H1 (cell line): ENCODE data around the gene FKBP2. TPM values are rescaled to one million over a fixed set of nuclear protein-coding genes. Genes with fewer than 3 reads are reported as not detected.

Source experiments
- CTCF ChIA-PET: fragments of 300-600 bp; sonication (Branson Sonifier 250); formaldehyde crosslinking; loops from one replicate; lab custom pipeline; 2021; ENCODE audit not compliant: partially characterized antibody; lab: Charles Lee
- POLR2A ChIA-PET: fragments of 300-600 bp; sonication (Branson Sonifier 250); formaldehyde crosslinking; loops from one replicate; lab custom pipeline; 2021; ENCODE audit warnings: inconsistent platforms; ENCODE audit not compliant: partially characterized antibody; lab: Charles Lee
- DNase-seq, 2 experiments: peaks; one replicate each; pipeline versions ENCODE4 v3.0.0 to v3.0.0-alpha.2; 2010 to 2022; ENCODE audit warnings: low spot score in 2 of 2, low read depth in 1 of 2, mixed read lengths in 1 of 2
- FAIRE-seq: peaks from 2 replicates; lab custom pipeline; 2011; peaks lifted over from hg19 to GRCh38; lab: Jason Lieb, UNC
- H2AFZ ChIP-seq: 2 replicates; pipeline ENCODE4 v1.8.1; 2012; ENCODE audit warnings: low read length, inconsistent platforms
- H2AK5ac ChIP-seq: 2 replicates; pipeline ENCODE4 v1.6.1; 2013; ENCODE audit warnings: low read depth, low read length
- H2BK120ac ChIP-seq: replicated peaks from 2 replicates; pipeline ENCODE3; 2013; ENCODE audit warnings: low read depth, low read length, inconsistent platforms
- H2BK12ac ChIP-seq: 2 replicates; pipeline ENCODE4 v1.6.1; 2013; ENCODE audit warnings: low read depth, low read length
- H2BK15ac ChIP-seq: 2 replicates; pipeline ENCODE4 v1.6.1; 2013; ENCODE audit warnings: low read length
- H2BK20ac ChIP-seq: 2 replicates; pipeline ENCODE4 v1.6.1; 2013; ENCODE audit warnings: low read length
- H2BK5ac ChIP-seq: 2 replicates; pipeline ENCODE4 v1.6.1; 2013; ENCODE audit warnings: low read depth, low read length
- H3K14ac ChIP-seq: 2 replicates; pipeline ENCODE4 v1.6.1; 2013; ENCODE audit warnings: inconsistent platforms; ENCODE audit not compliant: insufficient read length
- H3K18ac ChIP-seq: 2 replicates; pipeline ENCODE4 v1.6.1; 2013; ENCODE audit warnings: low read length; ENCODE audit errors: extremely low read depth
- H3K23ac ChIP-seq: 2 replicates; pipeline ENCODE4 v1.6.1; 2013; ENCODE audit warnings: inconsistent platforms; ENCODE audit not compliant: insufficient read length
- H3K23me2 ChIP-seq: 2 replicates; pipeline ENCODE4 v1.6.1; 2013; ENCODE audit warnings: low read depth, low read length
- H3K27ac ChIP-seq: 2 replicates; pipeline ENCODE4 v1.6.1; 2011; ENCODE audit warnings: low read depth, low read length, inconsistent platforms
- H3K27me3 ChIP-seq, 4 experiments: replicated peaks in 1 of 4; 1 replicate in 1 of 4; 2 replicates in 3 of 4; pipeline versions ENCODE4 v1.6.1 to v1.8.1; 2011 to 2013; ENCODE audit warnings: low read length in 3 of 4, mild to moderate bottlenecking in 3 of 4, inconsistent platforms in 2 of 4, mixed read lengths in 2 of 4, moderate library complexity in 1 of 4; ENCODE audit not compliant: control insufficient read depth in 3 of 4, insufficient read depth in 3 of 4; ENCODE audit errors: extremely low read depth in 1 of 4
- H3K36me3 ChIP-seq, 4 experiments: 2 replicates each; pipeline versions ENCODE4 v1.6.1 to v1.8.1; 2011 to 2013; ENCODE audit warnings: mild to moderate bottlenecking in 4 of 4, low read length in 3 of 4, moderate library complexity in 2 of 4, control low read depth in 1 of 4, inconsistent platforms in 1 of 4; ENCODE audit not compliant: insufficient read depth in 4 of 4, control insufficient read depth in 2 of 4
- H3K4ac ChIP-seq: replicated peaks from 2 replicates; pipeline ENCODE3; 2013; ENCODE audit warnings: low read length, low read depth, mixed read lengths, inconsistent platforms; ENCODE audit not compliant: insufficient read length
- H3K4me1 ChIP-seq, 4 experiments: replicated peaks in 1 of 4; 1 replicate in 1 of 4; 2 replicates in 3 of 4; pipeline versions ENCODE4 v1.6.1 to v1.8.1; 2011 to 2013; ENCODE audit warnings: low read length in 3 of 4, inconsistent platforms in 2 of 4, mixed read lengths in 1 of 4; ENCODE audit not compliant: insufficient read depth in 4 of 4, control insufficient read depth in 3 of 4
- H3K4me2 ChIP-seq, 2 experiments: 2 replicates each; pipeline versions ENCODE4 v1.6.1 to v1.8.1; 2011 to 2013; ENCODE audit warnings: low read depth in 2 of 2, low read length in 2 of 2, control low read depth in 1 of 2, inconsistent platforms in 1 of 2, mild to moderate bottlenecking in 1 of 2; ENCODE audit not compliant: insufficient read depth in 1 of 2
- H3K4me3 ChIP-seq, 4 experiments: fragments of 200-600, 300-600 bp in 1 of 4; sonication (generic), shearing (Covaris generic), sonication (Bioruptor Twin) in 1 of 4; 2 replicates each; pipeline versions ENCODE4 v1.5.1 to v1.8.1; 2011 to 2016; ENCODE audit warnings: low read length in 4 of 4, low read depth in 3 of 4, control low read depth in 2 of 4, inconsistent platforms in 2 of 4, mild to moderate bottlenecking in 2 of 4, mixed read lengths in 1 of 4, moderate library complexity in 1 of 4; ENCODE audit not compliant: insufficient read depth in 2 of 4; ENCODE audit errors: extremely low read depth in 1 of 4
- H3K56ac ChIP-seq: replicated peaks from 2 replicates; pipeline ENCODE3; 2013; ENCODE audit warnings: low read depth, mild to moderate bottlenecking, mixed read lengths, low read length, inconsistent platforms; ENCODE audit not compliant: insufficient read length
- H3K79me1 ChIP-seq: 2 replicates; pipeline ENCODE4 v1.6.1; 2013; ENCODE audit warnings: low read depth, low read length, control low read depth
- H3K79me2 ChIP-seq, 2 experiments: 2 replicates each; pipeline versions ENCODE4 v1.6.1 to v1.8.1; 2012 to 2013; ENCODE audit warnings: low read length in 2 of 2, mild to moderate bottlenecking in 2 of 2, inconsistent platforms in 1 of 2; ENCODE audit not compliant: insufficient read depth in 2 of 2, control insufficient read depth in 1 of 2
- H3K9ac ChIP-seq, 4 experiments: replicated peaks in 1 of 4; 1 replicate in 1 of 4; 2 replicates in 3 of 4; pipeline versions ENCODE4 v1.6.1 to v1.8.1; 2011 to 2013; ENCODE audit warnings: low read depth in 3 of 4, low read length in 3 of 4, control low read depth in 2 of 4, mild to moderate bottlenecking in 2 of 4, moderate library complexity in 2 of 4, inconsistent platforms in 1 of 4; ENCODE audit errors: extremely low read depth in 1 of 4
- H3K9me3 ChIP-seq, 2 experiments: 2 replicates each; pipeline versions ENCODE4 v1.6.1 to v1.8.1; 2012 to 2013; ENCODE audit warnings: mild to moderate bottlenecking in 2 of 2, moderate library complexity in 2 of 2, control low read depth in 1 of 2, inconsistent platforms in 1 of 2, low read depth in 1 of 2, low read length in 1 of 2, mixed read lengths in 1 of 2; ENCODE audit not compliant: insufficient read depth in 2 of 2
- H4K20me1 ChIP-seq, 2 experiments: replicated peaks in 1 of 2; 2 replicates each; pipeline versions ENCODE3 to v1.8.1; 2011 to 2013; ENCODE audit warnings: inconsistent platforms in 2 of 2, low read length in 2 of 2, mild to moderate bottlenecking in 1 of 2; ENCODE audit not compliant: insufficient read depth in 2 of 2, control insufficient read depth in 1 of 2
- H4K5ac ChIP-seq: 2 replicates; pipeline ENCODE4 v1.6.1; 2013; ENCODE audit warnings: low read length, low read depth, mixed read lengths, inconsistent platforms; ENCODE audit not compliant: insufficient read length
- H4K8ac ChIP-seq: 2 replicates; pipeline ENCODE4 v1.8.0; 2013; ENCODE audit warnings: mild to moderate bottlenecking, moderate library complexity, low read length, inconsistent platforms; ENCODE audit not compliant: insufficient read depth; ENCODE audit errors: extremely low read depth
- H4K91ac ChIP-seq: replicated peaks from 2 replicates; pipeline ENCODE3; 2013; ENCODE audit warnings: low read length, mixed read lengths, inconsistent platforms; ENCODE audit not compliant: insufficient read length
- BCL11A ChIP-seq, 2 experiments: IDR thresholded peaks; one replicate each; pipeline ENCODE4 v1.6.1; 2011; ENCODE audit warnings: low read depth in 2 of 2, low read length in 2 of 2, mild to moderate bottlenecking in 2 of 2
- CHD1 ChIP-seq: IDR thresholded peaks from 2 replicates; pipeline ENCODE4 v1.6.1; 2012; ENCODE audit warnings: low read depth, low read length, improper control_type of control experiment
- HDAC2 ChIP-seq, 2 experiments: fragments of 300-600 bp in 1 of 2; sonication (generic) in 1 of 2; IDR thresholded peaks; 2 replicates each; pipeline ENCODE4 v1.6.1; 2011 to 2012; ENCODE audit warnings: low read depth in 2 of 2, low read length in 2 of 2, mild to moderate bottlenecking in 2 of 2, moderate library complexity in 2 of 2, borderline replicate concordance in 1 of 2, inconsistent platforms in 1 of 2
- HDAC6 ChIP-seq: IDR thresholded peaks from one replicate; pipeline ENCODE4 v1.7.1; 2012; ENCODE audit warnings: low read depth, mild to moderate bottlenecking, inconsistent platforms, low read length, moderate library complexity
- KDM1A ChIP-seq: fragments of 200-600, 300-600 bp; sonication (generic); IDR thresholded peaks from 2 replicates; pipeline ENCODE4 v1.7.1; 2016; ENCODE audit warnings: mild to moderate bottlenecking, low read length, borderline replicate concordance
- RNF2 ChIP-seq: fragments of 200-900, 300-1000 bp; sonication (generic); IDR thresholded peaks from 2 replicates; pipeline ENCODE4 v1.7.1; 2016; ENCODE audit warnings: borderline replicate concordance, low read depth, mild to moderate bottlenecking, antibody characterized with exemption, low read length; ENCODE audit not compliant: poor library complexity, severe bottlenecking; ENCODE audit errors: missing control alignments
- SP2 ChIP-seq: IDR thresholded peaks from 2 replicates; pipeline ENCODE4 v1.6.1; 2012; ENCODE audit warnings: mild to moderate bottlenecking, low read length, inconsistent platforms
- ZNF274 ChIP-seq: IDR thresholded peaks from 2 replicates; pipeline ENCODE4 v1.7.0; 2012; ENCODE audit warnings: low read length, borderline replicate concordance; ENCODE audit errors: extremely low read depth
- WGBS, 2 experiments: shearing (Covaris generic) in 1 of 2; methylation state at CpG; one replicate each; pipeline versions ENCODE4 v1.1.6 to v1.1.7; 2013 to 2015; ENCODE audit warnings: low lambda C conversion rate in 2 of 2, mixed read lengths in 2 of 2, inconsistent platforms in 1 of 2, low coverage in 1 of 2, missing lambda C conversion rate in 1 of 2; ENCODE audit not compliant: insufficient replicate concordance in 2 of 2, insufficient coverage in 1 of 2, insufficient read length in 1 of 2; ENCODE audit errors: extremely low coverage in 1 of 2, missing lambda C conversion rate in 1 of 2; 5-methylcytosine and 5-hydroxymethylcytosine counted together
- polyA plus RNA-seq, 7 experiments: library from polyadenylated mRNA; depleted of rRNA in 3 of 7; stranded (reverse) in 5 of 7; unstranded in 2 of 7; fragments of >200 nt in 5 of 7; fragments of 200-250 nt in 2 of 7; gene quantifications; 1 replicate in 5 of 7; 2 replicates in 1 of 7; 4 replicates in 1 of 7; pipeline versions ENCODE4 v1.2.1 to v1.2.3, GENCODE V29; 2011 to 2013; ENCODE audit warnings: missing spikeins in 2 of 7, mixed read lengths in 2 of 7
- total RNA-seq: library from RNA; stranded (reverse); fragmentation: NEBNext Ultra II Directional; extraction: Animal tissue kit (Norgen Biotek cat#: 25700); gene quantifications from 2 replicates; pipeline ENCODE4 v1.2.1, GENCODE V29; 2021
- TF ChIP-seq, protein P1 (sequence below), 3 experiments: IDR thresholded peaks; 1 replicate in 2 of 3; 2 replicates in 1 of 3; pipeline versions ENCODE4 v1.5.1 to v1.6.1; 2011; ENCODE audit warnings: low read length in 3 of 3, mild to moderate bottlenecking in 3 of 3, inconsistent platforms in 2 of 3, low read depth in 1 of 3, moderate library complexity in 1 of 3; ENCODE audit not compliant: insufficient read depth in 1 of 3; ENCODE audit errors: control extremely low read depth in 1 of 3

The FKBP2 gene
- total and polyA plus RNA-seq, 2 of the 8 experiments (the other 6 are each of a cell fraction or from before 2014, with no cell fraction given), result 41.7 to 52.5 TPM

GRCh38 chr11:64231546-64231945 lies 9.3 kb upstream of the FKBP2 start:
- Histone ChIP-seq H3K9ac (no peak overlapping the region), H3K27me3 (peaks cover 0 to 12% (median 6%) of the 10 kb centered on the region in 4 experiments; a peak in 4 of 7 replicates), H3K27ac (no peak overlapping the region), H3K18ac (no peak overlapping the region), H3K4me3 (0 out of 8 replicates have a peak overlapping the region, but pooled peaks of 1 of the 4 experiments have one; percentile 80), H3K56ac (no peak overlapping the region), H2BK15ac (no peak overlapping the region), H3K14ac (no peak overlapping the region), H3K4ac (no peak overlapping the region), H3K79me1 (no peaks in the 10 kb centered on the region; the same call in 1 of the 2 replicates), H3K23me2 (peaks cover 15% of the 10 kb centered on the region), H4K5ac (no peak overlapping the region), H4K20me1 (peaks cover 0 to 6% of the 10 kb centered on the region in 2 experiments), H3K9me3 (no peaks in the 10 kb centered on the region), H2BK120ac (no peak overlapping the region), H2BK20ac (no peak overlapping the region), H3K4me1 (peaks cover 0 to 29% (median 12%) of the 10 kb centered on the region in 4 experiments; a peak in 6 of 7 replicates), H4K91ac (no peak overlapping the region), H2AFZ (no peak overlapping the region), H2AK5ac (no peak overlapping the region), H3K4me2 (peak overlapping the region in 1 of 2 experiments; percentile 97; a peak in 1 of 4 replicates), H3K23ac (no peak overlapping the region), H2BK5ac (no peak overlapping the region), H4K8ac (no peak overlapping the region; the same call in 1 of the 2 replicates), H2BK12ac (no peak overlapping the region), H3K36me3 (no peaks in the 10 kb centered on the region), H3K79me2 (no peaks in the 10 kb centered on the region)
- ChIA-PET CTCF (interaction anchor here (0.7 to 8.6 kb wide), 7 partner anchors 12 to 124 kb away, joined by 3 to 51 read pairs (median 4); partner anchors contain the start of genes BAD, FERMT3, PLCB3 and PPP1R14B), POLR2A (interaction anchor here (1.0 to 11.9 kb wide), 10 partner anchors 15 to 1375 kb away, joined by 3 to 190 read pairs (median 4); partner anchors contain the start of genes FERMT3, FKBP2, PLCB3 and PPP1R14B)
- DNase-seq (no peak), FAIRE-seq (no peak)
- 89% methylated on average over 7 of the region's 7 CpGs; no CpG with 5 or more reads in 1 of the 2 experiments for WGBS, 2 experiments
- TF ChIP-seq ZNF274 (no peak), KDM1A (no peak), CHD1 (no peak), RNF2 (no peak), HDAC6 (no peak), SP2 (no peak), BCL11A (IDR thresholded peaks at IDR 0.05; ENCODE audit: low read depth in 2 of 2, low read length in 2 of 2) (no peak), HDAC2 (IDR thresholded peaks at IDR 0.05; ENCODE audit: borderline replicate concordance in 1 of 2, low read depth in 2 of 2, low read length in 2 of 2) (no peak)
- TF ChIP-seq, protein P1, sequence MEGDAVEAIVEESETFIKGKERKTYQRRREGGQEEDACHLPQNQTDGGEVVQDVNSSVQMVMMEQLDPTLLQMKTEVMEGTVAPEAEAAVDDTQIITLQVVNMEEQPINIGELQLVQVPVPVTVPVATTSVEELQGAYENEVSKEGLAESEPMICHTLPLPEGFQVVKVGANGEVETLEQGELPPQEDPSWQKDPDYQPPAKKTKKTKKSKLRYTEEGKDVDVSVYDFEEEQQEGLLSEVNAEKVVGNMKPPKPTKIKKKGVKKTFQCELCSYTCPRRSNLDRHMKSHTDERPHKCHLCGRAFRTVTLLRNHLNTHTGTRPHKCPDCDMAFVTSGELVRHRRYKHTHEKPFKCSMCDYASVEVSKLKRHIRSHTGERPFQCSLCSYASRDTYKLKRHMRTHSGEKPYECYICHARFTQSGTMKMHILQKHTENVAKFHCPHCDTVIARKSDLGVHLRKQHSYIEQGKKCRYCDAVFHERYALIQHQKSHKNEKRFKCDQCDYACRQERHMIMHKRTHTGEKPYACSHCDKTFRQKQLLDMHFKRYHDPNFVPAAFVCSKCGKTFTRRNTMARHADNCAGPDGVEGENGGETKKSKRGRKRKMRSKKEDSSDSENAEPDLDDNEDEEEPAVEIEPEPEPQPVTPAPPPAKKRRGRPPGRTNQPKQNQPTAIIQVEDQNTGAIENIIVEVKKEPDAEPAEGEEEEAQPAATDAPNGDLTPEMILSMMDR (IDR thresholded peaks at IDR 0.05; ENCODE audit: control extremely low read depth in 1 of 3, insufficient read depth in 1 of 3, low read depth in 1 of 3, low read length in 3 of 3), result no peak
